Loucy (cell line): ENCODE measurements around the gene S100Z.
"Not testable (repeated sequence)": the region's sequence is repeated elsewhere in the genome, so short reads cannot be mapped to it uniquely, and the experiment has no call there.

Source experiments
- H2AFZ ChIP-seq: fragments of 200-600 bp; sonication (generic); 2 replicates; pipeline ENCODE4 v1.6.0; 2016; ENCODE audit warnings: antibody characterized with exemption, mild to moderate bottlenecking, low read length, moderate library complexity
- H3F3A ChIP-seq: fragments of 200-600 bp; 2 replicates; pipeline ENCODE4 v1.6.0; 2016; ENCODE audit warnings: antibody characterized with exemption, low read depth, mild to moderate bottlenecking
- H3K27me3 ChIP-seq: fragments of 200-600 bp; sonication (generic); 2 replicates; pipeline ENCODE4 v1.6.1; 2014; ENCODE audit warnings: low read length, mild to moderate bottlenecking; ENCODE audit not compliant: insufficient read depth, poor library complexity, severe bottlenecking
- H3K36me3 ChIP-seq: fragments of 200-600 bp; sonication (generic); 2 replicates; pipeline ENCODE4 v1.6.1; 2016; ENCODE audit warnings: low read length; ENCODE audit not compliant: insufficient read depth
- H3K4me1 ChIP-seq: fragments of 200-600 bp; sonication (generic); 2 replicates; pipeline ENCODE4 v1.5.1; 2014; ENCODE audit warnings: low read length, mild to moderate bottlenecking; ENCODE audit not compliant: insufficient read depth, poor library complexity, severe bottlenecking
- H3K4me2 ChIP-seq: fragments of 200-600 bp; sonication (generic); 2 replicates; pipeline ENCODE4 v1.6.0; 2014; ENCODE audit warnings: antibody characterized with exemption, low read length, low read depth, mild to moderate bottlenecking; ENCODE audit not compliant: poor library complexity, severe bottlenecking
- H3K4me3 ChIP-seq: fragments of 200-600 bp; sonication (generic); 2 replicates; pipeline ENCODE4 v1.5.1; 2014; ENCODE audit warnings: low read length, mild to moderate bottlenecking, mixed read lengths; ENCODE audit not compliant: poor library complexity, severe bottlenecking
- H3K79me2 ChIP-seq: fragments of 200-600 bp; sonication (generic); 2 replicates; pipeline ENCODE4 v1.6.1; 2014; ENCODE audit warnings: low read length; ENCODE audit not compliant: insufficient read depth
- H3K9ac ChIP-seq: fragments of 200-600 bp; sonication (generic); 2 replicates; pipeline ENCODE4 v1.6.0; 2014; ENCODE audit warnings: mild to moderate bottlenecking, low read depth, low read length, moderate library complexity; ENCODE audit not compliant: poor library complexity, severe bottlenecking
- H3K9me2 ChIP-seq: fragments of 200-600 bp; sonication (generic); replicated peaks from 2 replicates; pipeline ENCODE4 v1.6.1; 2016; ENCODE audit warnings: low read depth, low read length, mixed read lengths
- H3K9me3 ChIP-seq: fragments of 200-600 bp; sonication (generic); 2 replicates; pipeline ENCODE4 v1.6.1; 2014; ENCODE audit warnings: mild to moderate bottlenecking, antibody characterized with exemption, low read length, low read depth; ENCODE audit not compliant: insufficient read depth
- H4K20me1 ChIP-seq: fragments of 200-600 bp; sonication (generic); 2 replicates; pipeline ENCODE4 v1.6.0; 2014; ENCODE audit warnings: antibody characterized with exemption, low read length, mild to moderate bottlenecking; ENCODE audit not compliant: insufficient read depth, poor library complexity, severe bottlenecking
- CTCF ChIP-seq: fragments of 200-600 bp; sonication (generic); conservative IDR thresholded peaks from 2 replicates; pipeline ENCODE4 v1.5.1; 2014; ENCODE audit warnings: mild to moderate bottlenecking, antibody characterized with exemption, low read length
- EZH2phosphoT487 ChIP-seq: fragments of 200-600 bp; IDR thresholded peaks from 2 replicates; pipeline ENCODE4 v1.6.1; 2018; ENCODE audit warnings: antibody characterized with exemption, mild to moderate bottlenecking, moderate library complexity, borderline replicate concordance

The S100Z gene

GRCh38 chr5:76811214-76811613 lies 38.6 kb upstream of the S100Z start:
- H3K9me3 ChIP-seq: no peaks in the 10 kb centered on the region
- H3K36me3 ChIP-seq: no peaks in the 10 kb centered on the region
- no peaks in the 10 kb centered on the region for H3K9me2 ChIP-seq
- H4K20me1 ChIP-seq: no peaks in the 10 kb centered on the region
- H3F3A ChIP-seq: no peaks in the 10 kb centered on the region
- TF ChIP-seq EZH2phosphoT487 (no peak), CTCF (no peak)
- H3K9ac ChIP-seq: no peak overlapping the region
- peaks cover 3% of the 10 kb centered on the region for H3K4me1 ChIP-seq
- no peaks in the 10 kb centered on the region for H3K79me2 ChIP-seq
- no peaks in the 10 kb centered on the region for H3K27me3 ChIP-seq
- H3K4me2 ChIP-seq: no peak overlapping the region
- no peak overlapping the region for H2AFZ ChIP-seq
- H3K4me3 ChIP-seq: no peak overlapping the region

GRCh38 chr5:76812209-76812608 lies 37.6 kb upstream of the S100Z start:
- not testable (repeated sequence) for H4K20me1 ChIP-seq, H3K27me3 ChIP-seq, H3F3A ChIP-seq, H3K36me3 ChIP-seq, H3K4me3 ChIP-seq, H3K79me2 ChIP-seq, H3K9me2 ChIP-seq, H3K4me2 ChIP-seq, H3K9ac ChIP-seq, H3K9me3 ChIP-seq, H2AFZ ChIP-seq, H3K4me1 ChIP-seq

- H3K4me2 ChIP-seq: no peak overlapping the region
These were observed 35.7 kb upstream of the S100Z start for GRCh38 chr5:76813982-76814562.

DNA sequence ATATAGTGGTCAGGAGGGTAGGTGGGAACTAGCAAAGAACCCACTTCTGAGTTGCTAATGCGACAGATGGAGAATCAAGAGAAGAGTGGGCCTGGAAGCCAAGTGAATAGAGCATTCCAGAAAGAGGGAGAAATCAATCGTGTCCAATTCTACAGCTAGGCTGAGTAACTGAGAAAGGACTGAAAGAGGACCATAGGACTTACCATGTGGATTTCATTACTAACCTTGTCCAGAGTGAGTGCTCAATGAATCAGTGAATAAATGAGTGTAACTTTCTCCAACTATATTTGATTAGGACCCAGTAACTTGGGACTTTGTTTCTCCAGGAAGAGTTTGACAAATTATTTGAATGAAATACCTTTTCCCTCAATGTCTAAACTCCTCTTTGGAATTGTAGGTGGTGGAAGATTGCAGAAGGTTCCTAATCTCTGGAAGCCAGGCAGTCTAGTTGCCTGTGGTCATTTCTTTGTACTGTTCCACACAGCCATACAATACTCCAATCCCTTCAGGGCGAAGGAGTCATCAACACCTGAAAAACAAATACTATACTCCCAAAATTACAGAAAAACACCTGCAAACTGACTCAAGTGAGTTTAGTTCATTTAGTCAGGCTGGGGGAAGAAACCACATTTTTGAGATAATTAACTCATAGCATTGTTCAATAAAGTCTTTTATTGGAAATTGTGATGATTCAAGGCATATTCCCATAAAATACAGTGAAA lies 33.5 kb upstream of the S100Z start:
- Histone ChIP-seq H4K20me1 (no peaks in the 10 kb centered on the region), H3K79me2 (no peaks in the 10 kb centered on the region), H3K9ac (no peak overlapping the region), H3F3A (no peaks in the 10 kb centered on the region), H3K4me2 (no peak overlapping the region), H3K36me3 (no peaks in the 10 kb centered on the region), H3K27me3 (peaks cover 6% of the 10 kb centered on the region), H3K4me1 (peaks cover 4% of the 10 kb centered on the region), H3K4me3 (no peak overlapping the region), H3K9me3 (no peaks in the 10 kb centered on the region), H2AFZ (no peak overlapping the region), H3K9me2 (no peaks in the 10 kb centered on the region)
- TF ChIP-seq CTCF (no peak), EZH2phosphoT487 (no peak)

More at GRCh38 chr5:76813982-76814562, 35.7 kb upstream of the S100Z start:
- Histone ChIP-seq H3K36me3 (no peaks in the 10 kb centered on the region), H3K27me3 (peaks cover 6% of the 10 kb centered on the region), H3F3A (no peaks in the 10 kb centered on the region), H2AFZ (no peak overlapping the region), H4K20me1 (no peaks in the 10 kb centered on the region), H3K9ac (no peak overlapping the region), H3K79me2 (no peaks in the 10 kb centered on the region), H3K9me2 (no peaks in the 10 kb centered on the region), H3K9me3 (no peaks in the 10 kb centered on the region), H3K4me1 (peaks cover 4% of the 10 kb centered on the region), H3K4me3 (no peak overlapping the region)
- no peak for TF ChIP-seq EZH2phosphoT487
